ENCODE data around the gene MYO6.
A peak's percentile ranks its signal among the peaks of the same experiment; 100 is the strongest.

Gene MYO6

GRCh38 chr6:75747152-75747992 is 1.7 kb upstream of the MYO6 start:
- no peak for ATAC-seq
- TF ChIP-seq BACH2 (CRISPR knock-in tag; IDR thresholded peaks at IDR 0.05; ENCODE audit: borderline replicate concordance) (no peak), SNAI2 (CRISPR knock-in tag; IDR thresholded peaks at IDR 0.05) (no peak), TOX (CRISPR knock-in tag; IDR thresholded peaks at IDR 0.05; ENCODE audit: borderline replicate concordance) (no peak), TCF4 (CRISPR knock-in tag; IDR thresholded peaks at IDR 0.05; ENCODE audit: borderline replicate concordance) (no peak), PPARA (CRISPR knock-in tag; IDR thresholded peaks at IDR 0.05; ENCODE audit: borderline replicate concordance) (no peak), ZNF70 (CRISPR knock-in tag; IDR thresholded peaks at IDR 0.05) (no peak), OSR1 (CRISPR knock-in tag; IDR thresholded peaks at IDR 0.05) (no peak), ZNF565 (CRISPR knock-in tag; conservative IDR thresholded peaks at IDR 0.05; ENCODE audit: low read depth) (no peak), RARB (CRISPR knock-in tag; IDR thresholded peaks at IDR 0.05) (no peak)
- TF ChIP-seq, protein P1, sequence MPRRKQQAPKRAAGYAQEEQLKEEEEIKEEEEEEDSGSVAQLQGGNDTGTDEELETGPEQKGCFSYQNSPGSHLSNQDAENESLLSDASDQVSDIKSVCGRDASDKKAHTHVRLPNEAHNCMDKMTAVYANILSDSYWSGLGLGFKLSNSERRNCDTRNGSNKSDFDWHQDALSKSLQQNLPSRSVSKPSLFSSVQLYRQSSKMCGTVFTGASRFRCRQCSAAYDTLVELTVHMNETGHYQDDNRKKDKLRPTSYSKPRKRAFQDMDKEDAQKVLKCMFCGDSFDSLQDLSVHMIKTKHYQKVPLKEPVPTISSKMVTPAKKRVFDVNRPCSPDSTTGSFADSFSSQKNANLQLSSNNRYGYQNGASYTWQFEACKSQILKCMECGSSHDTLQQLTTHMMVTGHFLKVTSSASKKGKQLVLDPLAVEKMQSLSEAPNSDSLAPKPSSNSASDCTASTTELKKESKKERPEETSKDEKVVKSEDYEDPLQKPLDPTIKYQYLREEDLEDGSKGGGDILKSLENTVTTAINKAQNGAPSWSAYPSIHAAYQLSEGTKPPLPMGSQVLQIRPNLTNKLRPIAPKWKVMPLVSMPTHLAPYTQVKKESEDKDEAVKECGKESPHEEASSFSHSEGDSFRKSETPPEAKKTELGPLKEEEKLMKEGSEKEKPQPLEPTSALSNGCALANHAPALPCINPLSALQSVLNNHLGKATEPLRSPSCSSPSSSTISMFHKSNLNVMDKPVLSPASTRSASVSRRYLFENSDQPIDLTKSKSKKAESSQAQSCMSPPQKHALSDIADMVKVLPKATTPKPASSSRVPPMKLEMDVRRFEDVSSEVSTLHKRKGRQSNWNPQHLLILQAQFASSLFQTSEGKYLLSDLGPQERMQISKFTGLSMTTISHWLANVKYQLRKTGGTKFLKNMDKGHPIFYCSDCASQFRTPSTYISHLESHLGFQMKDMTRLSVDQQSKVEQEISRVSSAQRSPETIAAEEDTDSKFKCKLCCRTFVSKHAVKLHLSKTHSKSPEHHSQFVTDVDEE (CRISPR knock-in tag; IDR thresholded peaks at IDR 0.05): no peak
- TF ChIP-seq, protein P2, sequence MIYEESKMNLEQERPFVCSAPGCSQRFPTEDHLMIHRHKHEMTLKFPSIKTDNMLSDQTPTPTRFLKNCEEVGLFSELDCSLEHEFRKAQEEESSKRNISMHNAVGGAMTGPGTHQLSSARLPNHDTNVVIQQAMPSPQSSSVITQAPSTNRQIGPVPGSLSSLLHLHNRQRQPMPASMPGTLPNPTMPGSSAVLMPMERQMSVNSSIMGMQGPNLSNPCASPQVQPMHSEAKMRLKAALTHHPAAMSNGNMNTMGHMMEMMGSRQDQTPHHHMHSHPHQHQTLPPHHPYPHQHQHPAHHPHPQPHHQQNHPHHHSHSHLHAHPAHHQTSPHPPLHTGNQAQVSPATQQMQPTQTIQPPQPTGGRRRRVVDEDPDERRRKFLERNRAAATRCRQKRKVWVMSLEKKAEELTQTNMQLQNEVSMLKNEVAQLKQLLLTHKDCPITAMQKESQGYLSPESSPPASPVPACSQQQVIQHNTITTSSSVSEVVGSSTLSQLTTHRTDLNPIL (CRISPR knock-in tag; IDR thresholded peaks at IDR 0.05; ENCODE audit: low read depth): no peak
- TF ChIP-seq, protein P3, sequence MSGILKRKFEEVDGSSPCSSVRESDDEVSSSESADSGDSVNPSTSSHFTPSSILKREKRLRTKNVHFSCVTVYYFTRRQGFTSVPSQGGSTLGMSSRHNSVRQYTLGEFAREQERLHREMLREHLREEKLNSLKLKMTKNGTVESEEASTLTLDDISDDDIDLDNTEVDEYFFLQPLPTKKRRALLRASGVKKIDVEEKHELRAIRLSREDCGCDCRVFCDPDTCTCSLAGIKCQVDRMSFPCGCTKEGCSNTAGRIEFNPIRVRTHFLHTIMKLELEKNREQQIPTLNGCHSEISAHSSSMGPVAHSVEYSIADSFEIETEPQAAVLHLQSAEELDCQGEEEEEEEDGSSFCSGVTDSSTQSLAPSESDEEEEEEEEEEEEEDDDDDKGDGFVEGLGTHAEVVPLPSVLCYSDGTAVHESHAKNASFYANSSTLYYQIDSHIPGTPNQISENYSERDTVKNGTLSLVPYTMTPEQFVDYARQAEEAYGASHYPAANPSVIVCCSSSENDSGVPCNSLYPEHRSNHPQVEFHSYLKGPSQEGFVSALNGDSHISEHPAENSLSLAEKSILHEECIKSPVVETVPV (CRISPR knock-in tag; IDR thresholded peaks at IDR 0.05): no peak

GRCh38 chr6:75748003-75748742 is 866 bp upstream of the MYO6 start:
- peak; percentile 74 for ATAC-seq
- TF ChIP-seq ZC3H10 (CRISPR knock-in tag; IDR thresholded peaks at IDR 0.05) (no peak), ZNF565 (CRISPR knock-in tag; conservative IDR thresholded peaks at IDR 0.05; ENCODE audit: low read depth) (no peak), ISL1 (CRISPR knock-in tag; IDR thresholded peaks at IDR 0.05) (no peak), ARNTL (CRISPR knock-in tag; IDR thresholded peaks at IDR 0.05; ENCODE audit: borderline replicate concordance, low read depth) (no peak), GLIS3 (CRISPR knock-in tag; IDR thresholded peaks at IDR 0.05) (no peak), OSR1 (CRISPR knock-in tag; IDR thresholded peaks at IDR 0.05) (no peak), RARB (CRISPR knock-in tag; IDR thresholded peaks at IDR 0.05) (no peak), ZNF8 (CRISPR knock-in tag; IDR thresholded peaks at IDR 0.05) (no peak), ZNF70 (CRISPR knock-in tag; IDR thresholded peaks at IDR 0.05) (no peak), TCF4 (CRISPR knock-in tag; IDR thresholded peaks at IDR 0.05; ENCODE audit: borderline replicate concordance) (no peak), CSDC2 (CRISPR knock-in tag; IDR thresholded peaks at IDR 0.05) (no peak), TOX (CRISPR knock-in tag; IDR thresholded peaks at IDR 0.05; ENCODE audit: borderline replicate concordance) (no peak), POU6F1 (CRISPR knock-in tag; IDR thresholded peaks at IDR 0.05; ENCODE audit: borderline replicate concordance, low read depth) (no peak), SNAI2 (CRISPR knock-in tag; IDR thresholded peaks at IDR 0.05) (no peak)

DNA sequence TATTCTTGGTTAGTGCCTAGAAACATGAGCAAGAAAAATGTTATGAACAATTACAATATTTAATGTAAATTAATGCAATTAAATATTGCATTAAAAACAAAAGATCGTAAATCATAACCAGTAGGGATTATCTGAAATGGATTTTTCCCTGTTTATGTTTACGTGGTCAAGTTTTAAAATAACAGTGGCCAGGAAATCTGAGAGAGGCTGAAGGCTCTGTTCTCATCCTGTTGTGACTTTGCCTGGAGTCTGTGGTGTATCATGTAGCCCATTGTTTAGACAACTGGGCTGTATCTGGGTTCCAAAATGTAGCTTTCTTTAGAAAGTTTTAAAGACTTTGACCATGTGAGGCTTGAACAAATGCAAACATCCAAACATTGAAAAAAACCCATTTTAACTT is 2.4 kb downstream of the MYO6 start:
- TF ChIP-seq ZFP30 (CRISPR knock-in tag; IDR thresholded peaks at IDR 0.05) (no peak), ESRRG (CRISPR knock-in tag; IDR thresholded peaks at IDR 0.05) (no peak), ARNTL (CRISPR knock-in tag; IDR thresholded peaks at IDR 0.05; ENCODE audit: borderline replicate concordance, low read depth) (no peak), ZNF565 (CRISPR knock-in tag; conservative IDR thresholded peaks at IDR 0.05; ENCODE audit: low read depth) (no peak), ZNF70 (CRISPR knock-in tag; IDR thresholded peaks at IDR 0.05) (no peak), ZNF8 (CRISPR knock-in tag; IDR thresholded peaks at IDR 0.05) (no peak), SNAI2 (CRISPR knock-in tag; IDR thresholded peaks at IDR 0.05) (no peak), ZC3H10 (CRISPR knock-in tag; IDR thresholded peaks at IDR 0.05) (no peak), PPARA (CRISPR knock-in tag; IDR thresholded peaks at IDR 0.05; ENCODE audit: borderline replicate concordance) (no peak), GLIS3 (CRISPR knock-in tag; IDR thresholded peaks at IDR 0.05) (no peak), TOX (CRISPR knock-in tag; IDR thresholded peaks at IDR 0.05; ENCODE audit: borderline replicate concordance) (no peak), RARB (CRISPR knock-in tag; IDR thresholded peaks at IDR 0.05) (no peak), CSDC2 (CRISPR knock-in tag; IDR thresholded peaks at IDR 0.05) (no peak)
- TF ChIP-seq, protein P1 (CRISPR knock-in tag; IDR thresholded peaks at IDR 0.05): no peak
- TF ChIP-seq, protein P3 (CRISPR knock-in tag; IDR thresholded peaks at IDR 0.05): no peak
- ATAC-seq: no peak
